HG02938 (cell line): Measurements from ENCODE around the gene LPP.

ENCODE experiments used
- ATAC-seq: cut with Tn5 transposase; IDR thresholded peaks from one replicate; pipeline ENCODE4 v1.9.1; 2021; ENCODE audit warnings: mild to moderate bottlenecking, moderate library complexity; ENCODE audit not compliant: unreplicated experiment

LPP gene

DNA sequence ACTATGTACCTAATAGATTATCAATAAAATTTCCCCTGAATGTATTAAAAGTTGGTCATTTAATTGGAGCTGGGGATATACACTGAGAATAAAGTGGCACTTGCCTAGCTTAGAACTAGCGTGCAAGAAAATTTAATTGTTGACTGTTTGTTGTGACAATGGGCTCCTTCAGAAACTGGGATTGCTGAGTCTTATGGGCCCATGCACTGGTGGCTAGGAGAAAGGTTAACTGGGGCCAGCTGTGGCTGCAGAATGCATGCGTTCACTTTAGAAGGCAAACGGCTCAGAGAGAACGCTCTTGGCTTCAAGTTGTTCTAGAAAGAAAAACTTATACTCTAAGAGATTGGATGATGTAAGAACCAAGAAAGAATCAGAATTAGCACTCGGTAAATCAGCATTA, 18.7 kb upstream of the LPP start:
- ATAC-seq, result no peak

DNA sequence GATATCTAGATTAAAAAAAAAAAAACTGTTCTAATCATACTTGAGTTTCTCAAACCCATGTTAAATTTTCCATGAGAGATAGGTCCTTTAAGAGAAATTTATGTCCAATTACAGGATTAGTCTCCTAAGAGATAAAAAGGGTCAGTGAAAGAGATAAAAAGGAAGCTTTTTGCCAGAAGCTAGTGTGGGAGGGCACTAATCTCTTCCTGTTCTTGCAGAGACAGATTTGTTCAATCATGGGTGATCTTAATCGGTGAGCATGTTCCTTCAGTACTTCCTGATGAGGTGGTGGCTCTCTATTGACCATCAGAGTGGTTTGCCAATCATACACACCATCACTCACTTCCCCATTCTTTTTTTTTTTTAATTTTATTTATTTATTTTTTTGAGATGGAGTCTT, 16.9 kb upstream of the LPP start:
- ATAC-seq, result no peak

DNA sequence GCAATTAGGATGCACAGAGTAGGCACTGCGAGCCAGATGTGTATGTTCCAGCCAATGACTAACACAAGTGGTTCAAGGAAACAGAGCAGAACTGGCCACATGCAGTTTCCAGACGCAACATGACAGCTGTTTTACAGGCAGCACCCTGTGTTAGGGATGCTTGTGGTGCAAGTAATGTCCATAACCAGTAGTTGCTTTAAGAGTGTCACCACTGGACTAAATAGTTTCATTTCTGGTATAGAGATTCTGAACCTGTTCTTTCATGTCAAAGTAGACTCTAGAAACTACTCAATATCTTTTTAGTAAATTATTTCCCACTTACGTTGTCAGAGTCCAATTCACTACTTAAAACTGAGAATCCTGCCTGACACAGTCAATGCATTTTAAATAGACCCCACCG, 14.5 kb upstream of the LPP start:
- ATAC-seq, result peak; percentile 45

DNA sequence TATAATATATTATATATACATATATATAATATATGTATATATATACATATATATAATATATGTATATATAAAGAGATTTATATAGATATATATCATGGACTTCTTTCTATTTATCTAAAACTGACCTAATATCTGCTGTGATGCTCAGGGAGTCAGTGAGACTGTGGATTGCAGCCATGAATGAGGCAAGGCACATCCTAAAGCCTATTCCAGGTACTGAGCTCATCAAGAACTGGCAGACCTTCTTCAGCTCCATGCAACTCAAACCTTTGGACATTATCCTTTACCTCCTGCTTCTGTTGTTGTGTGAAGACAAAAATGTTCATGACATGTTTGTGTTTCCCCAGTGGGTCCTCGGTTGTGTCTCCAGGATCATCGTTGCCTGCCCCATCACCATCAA, 7.7 kb upstream of the LPP start:
- ATAC-seq, result no peak

DNA sequence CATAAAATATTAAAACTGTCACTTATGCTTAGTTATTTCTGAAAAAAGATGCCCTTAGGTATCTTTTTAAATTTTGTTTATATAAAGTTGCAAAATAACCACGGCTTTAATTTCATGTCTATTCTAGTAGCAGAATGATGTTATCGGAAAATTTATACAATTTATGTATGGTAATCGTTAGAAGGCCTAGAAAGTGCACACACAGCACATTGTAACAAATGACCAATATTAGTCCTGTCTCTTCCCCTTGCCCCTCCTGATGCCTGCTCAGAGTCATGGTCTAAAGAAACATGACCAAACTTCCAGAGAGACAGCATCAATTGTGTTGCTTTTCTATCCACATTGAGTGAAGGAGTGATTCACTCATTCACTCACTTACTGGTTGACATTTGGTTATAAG, 6.2 kb upstream of the LPP start:
- ATAC-seq, result no peak

DNA sequence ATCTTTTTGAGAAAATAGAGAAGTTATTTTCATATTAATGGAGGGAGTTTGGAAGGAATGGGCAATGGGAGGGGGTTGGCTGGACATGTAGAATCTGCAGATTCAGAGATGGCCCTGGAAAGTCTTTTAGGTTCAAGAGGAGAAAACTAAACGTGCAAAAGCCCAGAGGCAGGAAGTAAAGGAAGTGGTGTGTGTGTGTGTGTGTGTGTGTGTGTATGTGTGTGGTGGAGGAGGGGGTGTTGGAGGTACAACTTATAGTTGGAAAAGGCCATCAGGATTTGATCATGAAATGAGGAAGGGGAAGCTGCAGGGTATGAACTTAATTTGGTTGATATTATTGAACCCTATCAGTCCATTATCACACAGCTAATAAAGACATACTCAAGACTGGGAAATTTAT, 5.6 kb upstream of the LPP start:
- ATAC-seq, result no peak

DNA sequence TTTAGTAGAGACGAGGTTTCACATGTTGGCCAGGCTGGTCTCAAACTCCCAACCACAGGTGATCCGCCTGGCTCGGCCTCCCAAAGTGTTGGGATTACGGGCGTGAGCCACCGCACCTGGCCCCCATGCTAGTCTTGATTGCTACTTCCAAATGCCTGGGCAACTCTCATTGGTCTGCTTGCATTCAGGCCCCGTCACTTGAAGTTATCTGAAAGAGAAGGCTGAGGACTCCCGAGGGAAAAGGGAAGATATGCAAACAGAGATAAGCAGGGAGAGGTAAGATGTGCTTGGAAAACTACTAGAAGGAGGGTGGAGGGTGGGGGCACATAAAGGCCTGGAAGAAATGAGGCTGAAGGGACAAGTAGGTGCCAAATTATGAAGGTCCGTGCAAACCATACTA, 4.4 kb upstream of the LPP start:
- ATAC-seq, result no peak

DNA sequence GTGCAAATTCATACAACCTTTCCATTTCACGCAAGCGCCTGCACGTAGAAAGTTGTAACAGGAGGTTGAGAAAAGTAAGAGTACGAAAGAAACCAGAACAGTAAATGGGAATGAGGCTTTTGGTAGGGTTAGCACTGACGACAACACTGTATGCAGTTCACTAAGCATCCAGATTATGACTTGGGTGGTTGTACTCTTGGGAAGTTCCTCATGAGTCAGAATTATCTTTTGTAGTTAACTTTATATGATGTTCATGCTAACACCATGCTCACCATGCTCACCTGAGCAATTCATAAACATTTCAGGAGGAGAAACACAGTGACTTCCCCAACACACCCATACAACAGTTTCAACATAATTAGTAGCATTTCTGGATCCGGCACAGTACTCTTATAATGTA, 3.0 kb upstream of the LPP start:
- no peak for ATAC-seq

DNA sequence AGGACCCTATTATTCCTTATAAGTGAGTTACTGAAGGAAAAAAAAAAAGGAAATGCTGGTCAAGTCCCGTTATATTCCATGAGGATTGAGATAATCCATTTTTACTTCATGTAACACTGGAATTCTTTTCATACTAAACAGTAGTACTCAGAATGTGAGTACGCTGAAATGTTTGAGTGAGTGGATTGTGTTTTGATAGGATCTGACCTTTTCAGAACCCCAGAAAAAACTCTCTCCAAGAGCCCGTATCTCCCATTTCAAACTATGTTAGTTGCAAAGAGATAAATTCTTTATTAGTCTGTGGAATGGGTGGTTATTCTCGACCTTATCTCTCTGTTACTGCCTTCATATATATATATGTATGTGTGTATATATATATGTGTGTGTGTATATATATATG, 2.5 kb upstream of the LPP start:
- no peak for ATAC-seq

DNA sequence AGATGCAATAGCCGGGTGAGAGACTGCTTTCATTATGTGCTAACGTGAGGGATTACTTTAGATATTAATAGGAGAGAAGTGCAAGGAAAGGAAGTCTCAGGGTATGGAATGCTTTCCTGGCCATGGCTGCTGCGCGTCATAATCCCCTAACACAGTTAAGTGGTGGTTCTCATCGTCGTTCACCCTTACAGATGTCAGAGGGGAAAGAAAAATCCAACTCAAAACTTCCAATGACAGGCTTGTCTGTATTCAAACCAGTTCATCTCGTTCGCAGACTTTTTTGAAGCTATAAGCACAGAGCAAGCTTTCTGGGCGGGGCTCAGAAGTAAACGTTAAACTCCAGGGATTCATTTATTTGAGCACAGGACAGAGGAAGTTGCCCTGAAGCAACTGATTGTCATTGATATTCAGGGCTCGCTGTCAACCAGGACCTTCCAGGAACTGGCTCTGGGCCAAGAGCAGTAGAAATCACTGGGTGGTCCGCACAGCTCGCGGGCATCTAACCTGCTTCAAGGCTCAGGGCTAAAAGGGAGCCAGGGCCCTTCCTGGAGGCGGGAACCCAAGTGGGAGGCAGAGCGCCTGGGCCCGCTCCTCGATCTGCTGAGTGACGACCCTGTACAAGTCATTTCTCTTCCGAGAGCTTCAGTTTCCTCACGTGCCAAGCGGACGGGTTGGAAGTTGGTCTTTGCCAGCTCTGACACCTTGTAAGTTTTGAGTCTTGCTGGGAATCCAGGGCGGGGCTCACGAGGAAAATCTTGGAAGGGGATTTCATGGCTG, 1.1 kb upstream of the LPP start:
- no peak for ATAC-seq

DNA sequence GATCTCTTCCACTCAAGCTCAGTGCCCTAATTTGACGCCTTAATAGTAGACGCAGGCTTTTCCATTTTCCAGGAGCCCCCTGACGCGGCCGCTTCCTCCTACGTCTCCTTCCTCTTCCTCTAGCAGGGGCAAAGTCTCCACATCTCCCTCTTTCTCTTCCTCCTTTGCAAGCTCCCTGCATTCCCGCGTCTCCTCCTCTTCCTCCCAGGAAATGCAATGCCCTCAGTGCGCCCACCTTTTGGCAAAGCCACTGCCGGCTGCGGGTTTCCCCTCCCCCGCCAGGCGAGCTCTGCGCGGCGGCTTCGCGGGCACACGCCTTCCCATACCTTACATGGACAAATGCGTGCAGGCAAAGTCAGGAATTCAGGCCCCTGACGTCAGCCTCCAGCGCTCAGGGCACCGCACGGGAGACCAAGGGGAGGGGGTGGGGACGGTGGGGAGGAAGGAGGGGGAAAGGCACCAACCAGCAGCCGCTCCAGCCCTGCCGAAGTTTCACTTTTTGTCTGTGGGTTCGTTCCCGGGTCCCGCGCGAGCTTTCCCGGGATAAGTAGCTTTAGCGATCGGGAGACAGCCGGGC, 432 bp upstream of the LPP start:
- ATAC-seq, result peak; percentile 22

DNA sequence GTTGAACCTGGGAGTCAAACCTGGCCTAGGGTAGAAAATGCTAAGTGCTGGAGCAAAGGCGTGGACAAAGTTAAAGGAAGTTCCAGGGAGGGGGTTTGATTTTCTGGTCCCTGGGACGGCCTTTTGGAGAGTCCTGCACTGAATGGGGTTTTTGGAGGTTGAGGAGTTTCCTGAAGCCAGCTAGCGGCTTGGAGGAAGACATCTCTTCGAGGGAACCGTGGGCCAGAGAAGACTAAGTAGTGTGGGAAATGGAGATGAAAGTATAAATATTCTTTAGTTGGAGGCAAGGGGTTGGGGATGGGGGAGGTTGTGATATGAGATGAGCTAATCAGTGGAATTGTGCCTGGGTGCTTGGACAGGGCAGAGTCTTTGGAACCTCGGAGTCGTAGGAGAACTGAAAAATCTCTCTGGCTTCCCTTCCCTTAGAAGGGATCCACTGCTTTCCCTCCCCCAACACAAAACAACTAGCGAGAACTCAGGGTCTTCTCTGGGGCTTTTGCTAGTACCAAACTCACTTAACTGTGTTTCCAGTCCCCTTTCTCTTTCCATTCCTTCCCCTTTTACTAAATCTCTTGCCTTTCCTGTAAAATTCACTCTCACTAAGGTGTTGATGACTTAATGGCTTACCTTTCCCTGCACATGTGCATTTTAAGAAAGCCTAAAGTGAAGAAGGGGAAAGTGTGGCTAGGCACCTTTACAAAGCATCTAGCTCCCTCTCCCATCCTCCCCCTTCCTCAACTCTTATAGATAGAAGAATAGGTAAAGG, 1.0 kb downstream of the LPP start:
- ATAC-seq, result no peak

DNA sequence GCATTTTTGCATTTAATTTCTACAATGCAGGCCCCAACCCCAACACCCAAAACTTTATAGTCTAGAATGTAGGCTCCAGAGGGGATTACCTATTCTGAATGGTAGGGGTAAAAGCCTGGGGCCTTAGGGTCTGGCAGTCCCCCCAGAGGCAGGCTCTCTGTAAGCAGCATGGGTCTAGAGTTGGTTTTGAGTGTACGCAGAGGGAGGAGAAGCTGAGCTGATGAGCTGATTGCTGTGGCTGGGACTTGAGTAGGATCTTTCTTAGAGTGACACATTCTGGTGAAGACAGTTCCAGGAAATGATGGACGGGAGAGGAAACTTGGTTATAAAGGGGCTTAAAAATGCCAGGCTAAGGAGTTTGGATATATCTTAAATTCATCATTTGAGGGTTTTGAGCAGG, 2.1 kb downstream of the LPP start:
- no peak for ATAC-seq

DNA sequence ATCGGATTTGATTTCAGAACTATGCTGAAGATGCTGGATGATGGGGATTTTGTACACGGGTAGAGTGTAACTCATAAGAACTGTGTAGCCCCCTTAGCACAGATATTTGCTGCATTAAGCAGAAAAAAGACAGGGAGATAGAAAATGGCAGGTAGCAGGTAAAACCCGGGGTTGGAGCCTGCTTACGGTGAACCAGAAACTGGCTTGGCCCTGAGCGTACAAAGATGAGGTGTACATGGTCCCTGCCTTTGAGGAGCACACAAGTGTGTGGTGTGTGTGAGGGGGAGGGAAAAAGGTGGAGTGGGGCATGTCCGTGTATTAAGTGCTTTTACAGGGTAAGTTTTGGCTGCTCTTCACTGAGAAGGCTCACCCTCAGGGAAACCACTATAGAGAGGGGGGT, 3.5 kb downstream of the LPP start:
- ATAC-seq, result no peak

DNA sequence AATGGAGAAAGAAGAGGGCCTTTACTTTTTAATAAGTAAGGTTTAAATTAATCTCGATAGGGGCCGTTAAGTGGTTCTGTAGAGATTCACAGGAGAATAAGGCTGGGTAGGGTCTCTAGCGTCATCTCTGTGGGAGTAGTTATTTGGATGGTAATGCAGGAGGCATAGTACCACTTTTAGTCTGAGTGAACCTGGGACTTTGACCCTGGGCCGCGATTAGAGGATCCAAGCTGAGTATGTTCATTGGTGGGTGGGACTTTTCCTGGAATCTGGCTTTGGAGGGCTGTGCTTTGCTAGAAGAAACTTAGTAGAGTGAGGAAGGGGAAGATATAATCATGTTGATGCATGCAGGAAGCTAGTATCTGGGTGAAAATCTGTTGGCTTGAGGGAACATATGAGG, 4.0 kb downstream of the LPP start:
- ATAC-seq, result no peak

DNA sequence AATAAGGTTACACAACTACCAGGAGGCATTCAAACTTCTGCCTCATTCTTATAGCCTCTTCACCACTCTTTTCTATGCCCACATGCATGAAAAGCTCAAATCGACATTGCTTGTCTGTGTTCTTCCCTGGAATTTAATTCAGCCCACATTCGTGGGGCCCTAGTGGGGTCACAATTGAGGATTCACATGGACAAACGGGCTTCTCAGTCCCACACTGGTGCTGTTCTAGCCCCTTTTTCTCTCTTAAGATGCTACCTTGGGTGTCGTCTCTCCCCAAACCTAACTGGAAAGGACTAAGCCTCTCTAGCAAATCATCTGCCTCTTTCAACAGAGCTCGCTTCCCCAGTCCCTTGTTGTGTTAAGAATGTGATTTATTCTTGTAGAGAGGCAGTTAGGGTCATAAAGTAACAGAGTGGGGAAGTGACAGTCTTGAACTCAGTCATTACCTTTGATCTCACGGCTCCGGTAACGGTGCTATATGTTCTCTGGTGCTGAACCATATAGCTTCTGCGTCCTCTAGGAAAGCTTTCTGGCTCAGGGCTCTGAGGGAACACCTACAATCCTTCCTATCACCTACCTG, 4.9 kb downstream of the LPP start:
- no peak for ATAC-seq

DNA sequence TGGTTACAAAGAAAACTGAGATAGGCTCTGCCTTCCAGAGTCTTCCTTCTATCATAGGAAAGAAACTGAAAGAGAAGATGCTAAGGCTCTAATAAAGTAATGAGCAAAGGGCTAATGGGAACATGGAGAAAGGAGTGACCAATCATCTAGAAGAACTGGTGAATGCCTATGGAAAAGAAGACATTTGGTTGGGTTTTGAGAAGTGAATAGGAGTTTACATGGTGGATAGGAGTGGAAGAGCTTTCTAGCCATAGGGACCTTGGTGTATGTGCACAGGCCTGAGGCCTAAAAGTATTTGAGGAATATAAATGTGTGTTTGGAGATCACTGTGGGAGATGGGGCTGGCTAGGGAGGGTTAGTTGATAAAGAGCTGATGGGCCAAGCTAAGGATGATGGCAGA, 6.8 kb downstream of the LPP start:
- no peak for ATAC-seq

DNA sequence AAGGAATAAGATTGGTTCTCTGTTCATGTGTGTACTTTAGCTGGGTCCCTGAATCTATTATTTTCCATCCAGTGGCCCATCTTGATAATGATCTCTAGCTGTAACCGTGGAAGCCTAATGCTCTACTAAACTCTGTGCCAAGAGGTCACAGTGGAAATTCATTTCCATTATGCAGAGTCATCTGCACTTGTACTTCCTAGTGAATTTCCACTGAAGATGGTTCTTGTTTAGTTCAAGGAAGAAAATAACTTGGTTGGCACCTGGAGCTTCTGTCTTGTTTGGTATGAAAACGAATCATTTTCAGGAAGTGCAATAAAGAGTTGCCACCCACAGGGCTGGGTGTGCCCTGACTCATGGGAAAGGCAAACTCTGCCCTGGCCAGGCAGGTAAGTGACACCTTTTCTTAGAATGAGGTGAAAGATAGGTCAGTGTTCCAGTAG, 10.3 kb downstream of the LPP start:
- ATAC-seq, result no peak

DNA sequence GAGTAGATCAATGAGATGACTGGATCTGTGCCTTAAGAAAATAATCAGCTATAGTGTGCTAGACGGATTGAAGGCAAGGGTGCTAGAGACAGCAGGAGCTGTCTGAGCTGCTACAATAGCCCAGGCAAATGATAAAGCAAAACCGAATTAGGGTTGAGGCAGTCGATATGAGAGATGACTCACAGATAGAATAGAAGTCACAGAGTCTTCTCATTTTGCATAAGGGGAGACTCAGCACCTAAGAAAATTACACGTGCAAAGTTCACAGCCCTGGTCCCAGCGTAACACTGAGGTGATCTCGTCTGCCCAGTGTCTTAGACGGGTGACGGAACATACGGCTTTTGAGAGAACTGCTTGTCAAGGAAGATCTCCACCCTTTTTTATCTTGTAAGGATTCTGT, 11.6 kb downstream of the LPP start:
- no peak for ATAC-seq

DNA sequence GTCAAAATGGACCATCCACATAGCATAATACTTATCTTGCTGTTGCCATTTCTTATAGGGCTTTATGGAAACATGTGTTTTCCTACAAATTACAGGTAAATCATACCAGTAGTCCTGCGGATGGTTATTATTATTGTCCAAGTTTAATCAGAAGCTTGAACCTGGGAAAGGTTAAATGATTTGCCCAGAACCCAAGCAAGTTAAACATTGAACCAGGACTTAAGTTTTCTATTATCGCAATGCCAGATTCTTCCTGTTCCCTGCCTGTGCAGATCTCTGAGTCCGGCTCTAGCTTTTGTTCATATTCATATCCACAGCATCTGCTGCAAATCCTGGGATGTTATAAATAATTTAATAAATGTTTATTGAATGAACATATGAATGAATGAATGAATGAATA, 12.5 kb downstream of the LPP start:
- ATAC-seq, result no peak

DNA sequence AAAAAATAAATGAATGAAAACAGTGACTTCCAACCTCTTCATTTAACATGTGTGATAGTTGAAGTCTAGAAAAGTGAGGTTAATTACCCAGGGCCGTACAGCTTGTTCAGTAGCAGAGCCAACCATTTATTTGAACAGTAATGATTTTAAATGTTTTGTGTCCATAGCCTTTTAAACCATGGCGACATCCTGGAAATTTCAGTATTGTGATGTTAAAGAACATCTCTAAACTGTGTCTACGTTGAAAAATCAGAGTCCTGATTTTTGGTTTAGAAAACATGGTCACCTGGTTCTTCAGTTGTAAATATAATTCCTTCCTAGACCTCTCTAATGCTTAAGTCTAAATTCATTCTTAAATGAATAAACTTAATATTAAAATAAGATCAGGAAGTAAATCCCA, 14.2 kb downstream of the LPP start:
- ATAC-seq, result no peak

DNA sequence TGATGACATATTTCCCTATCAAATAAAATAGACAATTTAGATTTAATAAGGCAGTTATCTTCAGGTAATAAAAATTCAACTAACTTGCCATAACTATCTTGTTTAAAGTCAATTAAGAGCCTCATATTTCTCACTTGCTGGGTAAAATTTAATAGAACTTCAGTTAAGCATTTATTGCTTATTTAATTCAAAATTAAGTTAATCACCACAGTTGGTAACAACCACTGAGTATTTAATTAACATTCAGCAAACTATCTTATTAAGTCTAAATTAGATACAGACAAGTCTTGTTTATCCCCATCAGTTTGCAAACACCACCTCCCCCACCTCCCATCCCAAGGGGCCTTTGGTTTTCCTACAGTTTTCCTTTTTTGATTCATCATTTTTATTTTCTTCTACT, 14.7 kb downstream of the LPP start:
- no peak for ATAC-seq
